SKM-1 (cell line): ENCODE data around the gene PNPLA6.

Source experiments
- DNase-seq: peaks from one replicate; lab custom pipeline; 2025; ENCODE audit not compliant: unreplicated experiment; lab: John Stamatoyannopoulos, UW

PNPLA6 gene

DNA sequence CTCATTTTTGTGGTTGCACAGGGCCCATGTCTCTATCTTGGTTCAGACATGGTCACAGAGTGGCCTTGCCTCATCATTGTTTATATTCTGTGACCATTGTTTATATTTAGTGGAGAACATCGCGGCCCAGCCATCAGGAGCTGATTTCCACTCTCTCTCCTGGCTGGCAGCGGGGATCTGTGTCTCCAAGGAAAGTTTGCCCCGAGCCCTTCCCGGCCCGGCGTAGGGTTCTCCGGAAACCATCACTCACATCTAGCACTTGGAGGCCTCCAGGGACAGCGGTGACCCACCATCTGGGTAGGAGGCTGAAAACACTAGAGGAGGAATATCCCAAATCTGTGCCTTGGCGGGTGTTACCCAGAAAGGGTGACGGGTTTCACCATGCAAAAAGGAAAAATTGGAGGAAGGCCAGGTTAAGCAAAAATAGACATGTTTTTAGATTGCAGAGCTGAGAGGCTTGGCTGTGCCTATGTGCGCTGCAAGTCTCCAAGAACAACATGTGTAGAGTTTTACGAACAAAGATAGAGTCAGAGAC lies 20.3 kb upstream of the PNPLA6 start:
- no peak for DNase-seq

DNA sequence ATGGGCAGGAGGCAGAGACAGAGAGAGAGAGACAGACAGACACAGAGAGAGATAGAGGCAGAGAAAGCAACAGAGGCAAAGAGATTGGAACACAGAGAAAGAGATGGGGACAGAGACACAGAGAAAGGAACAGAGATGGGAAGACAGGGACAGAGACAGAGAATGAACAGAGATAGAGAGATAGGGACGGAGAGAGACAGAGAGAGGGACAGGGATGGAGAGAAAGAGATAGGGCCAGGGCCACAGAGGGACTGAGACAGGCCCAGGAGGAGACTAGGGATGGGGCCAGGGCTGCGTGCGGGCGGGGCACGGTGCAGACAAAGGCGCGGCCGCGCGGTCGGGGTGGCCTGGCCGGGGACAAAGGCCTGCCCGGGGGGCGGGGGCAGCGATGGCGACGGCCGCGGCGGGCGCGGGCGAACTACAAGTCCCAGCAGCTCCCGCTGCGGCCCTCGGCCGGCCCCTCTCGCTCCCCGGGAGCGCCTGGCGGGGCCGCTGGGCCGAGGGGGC lies 19.8 kb upstream of the PNPLA6 start, which contains the start of gene ZNF358:
ZNF358 (plus strand) TSS at position 459 of the 507 bp plus-strand sequence. CDS start 3,140 bp downstream, outside the sequence.
- no peak for DNase-seq

DNA sequence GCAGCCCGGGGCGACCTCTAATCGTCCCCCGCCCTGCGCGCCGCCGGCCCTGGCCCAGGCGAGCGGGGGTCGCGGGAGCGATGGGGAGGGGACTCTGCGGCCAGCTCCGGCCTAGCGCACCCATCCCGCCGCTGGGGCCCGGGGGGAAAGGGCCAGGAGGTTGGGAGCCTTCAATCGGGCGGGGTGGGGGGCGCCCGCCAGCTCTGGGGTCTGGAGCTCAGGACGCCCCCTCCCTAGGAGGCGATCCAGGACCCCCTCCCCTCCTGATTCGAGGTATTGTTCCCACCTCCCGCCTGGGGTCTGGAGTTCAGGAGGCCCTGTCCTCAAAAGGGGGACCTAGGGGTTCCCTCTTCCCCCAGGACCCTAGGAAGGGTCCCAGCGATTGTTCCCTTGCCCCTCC lies 19.2 kb upstream of the PNPLA6 start:
- DNase-seq, result no peak

DNA sequence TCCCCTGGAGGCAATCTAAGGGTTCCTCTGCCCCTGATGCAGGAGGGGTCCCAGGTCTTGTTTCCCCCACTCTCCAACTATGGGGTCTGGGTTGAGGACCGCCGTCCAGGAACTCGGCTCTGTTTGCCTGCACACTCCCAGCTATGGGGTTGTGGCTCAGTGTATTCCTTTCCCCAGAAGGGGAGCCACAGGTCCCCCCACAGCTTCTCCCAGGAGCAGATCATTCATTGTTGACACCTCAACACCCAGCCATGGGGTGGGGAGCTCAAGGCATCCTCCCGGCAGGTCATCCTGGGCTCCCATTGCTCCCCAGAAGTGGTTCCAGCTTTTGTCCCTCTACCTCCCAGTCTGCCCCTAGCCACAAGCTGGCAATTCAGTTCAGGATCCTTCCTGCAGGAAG lies 18.6 kb upstream of the PNPLA6 start:
- DNase-seq, result no peak

DNA sequence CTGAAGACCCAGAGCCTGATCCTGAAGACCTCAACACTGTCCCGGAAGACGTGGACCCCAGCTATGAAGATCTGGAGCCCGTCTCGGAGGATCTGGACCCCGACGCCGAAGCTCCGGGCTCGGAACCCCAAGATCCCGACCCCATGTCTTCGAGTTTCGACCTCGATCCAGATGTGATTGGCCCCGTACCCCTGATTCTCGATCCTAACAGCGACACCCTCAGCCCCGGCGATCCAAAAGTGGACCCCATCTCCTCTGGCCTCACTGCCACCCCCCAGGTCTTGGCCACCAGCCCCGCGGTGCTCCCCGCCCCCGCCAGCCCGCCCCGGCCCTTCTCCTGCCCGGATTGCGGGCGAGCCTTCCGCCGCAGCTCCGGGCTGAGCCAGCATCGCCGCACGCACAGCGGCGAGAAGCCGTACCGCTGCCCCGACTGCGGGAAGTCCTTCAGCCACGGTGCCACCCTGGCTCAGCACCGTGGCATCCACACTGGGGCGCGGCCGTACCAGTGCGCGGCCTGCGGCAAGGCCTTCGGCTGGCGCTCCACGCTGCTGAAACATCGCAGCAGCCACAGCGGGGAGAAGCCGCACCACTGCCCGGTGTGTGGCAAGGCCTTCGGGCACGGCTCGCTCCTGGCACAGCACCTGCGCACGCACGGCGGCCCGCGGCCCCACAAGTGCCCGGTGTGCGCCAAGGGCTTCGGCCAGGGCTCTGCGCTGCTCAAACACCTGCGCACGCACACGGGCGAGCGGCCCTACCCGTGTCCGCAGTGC lies 16.0 kb upstream of the PNPLA6 start:
- no peak for DNase-seq

DNA sequence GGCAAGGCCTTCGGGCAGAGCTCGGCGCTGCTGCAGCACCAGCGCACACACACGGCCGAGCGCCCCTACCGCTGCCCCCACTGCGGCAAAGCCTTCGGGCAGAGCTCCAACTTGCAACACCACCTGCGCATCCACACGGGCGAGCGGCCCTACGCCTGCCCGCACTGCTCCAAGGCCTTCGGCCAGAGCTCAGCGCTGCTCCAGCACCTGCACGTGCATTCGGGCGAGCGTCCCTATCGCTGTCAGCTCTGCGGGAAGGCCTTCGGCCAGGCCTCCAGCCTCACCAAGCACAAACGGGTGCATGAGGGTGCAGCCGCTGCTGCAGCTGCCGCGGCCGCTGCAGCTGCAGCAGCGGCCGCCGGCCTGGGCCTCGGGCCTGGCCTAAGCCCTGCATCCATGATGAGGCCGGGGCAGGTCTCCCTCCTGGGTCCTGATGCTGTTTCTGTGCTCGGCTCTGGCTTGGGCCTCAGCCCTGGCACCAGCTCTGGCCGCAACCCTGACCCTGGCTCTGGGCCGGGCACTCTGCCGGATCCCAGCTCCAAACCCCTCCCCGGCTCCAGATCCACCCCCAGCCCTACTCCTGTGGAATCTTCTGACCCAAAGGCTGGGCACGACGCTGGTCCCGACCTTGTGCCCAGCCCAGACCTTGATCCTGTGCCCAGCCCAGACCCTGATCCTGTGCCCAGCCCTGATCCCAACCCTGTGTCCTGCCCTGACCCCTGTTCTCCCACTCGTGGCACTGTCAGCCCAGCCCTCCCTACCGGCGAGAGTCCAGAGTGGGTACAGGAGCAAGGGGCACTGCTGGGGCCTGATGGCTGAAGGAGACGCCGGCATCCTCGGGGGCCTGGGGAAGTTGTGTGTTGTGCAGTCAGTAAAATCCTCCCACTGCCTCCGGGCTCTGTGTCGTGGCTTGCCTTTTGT lies 15.1 kb upstream of the PNPLA6 start:
- no peak for DNase-seq

DNA sequence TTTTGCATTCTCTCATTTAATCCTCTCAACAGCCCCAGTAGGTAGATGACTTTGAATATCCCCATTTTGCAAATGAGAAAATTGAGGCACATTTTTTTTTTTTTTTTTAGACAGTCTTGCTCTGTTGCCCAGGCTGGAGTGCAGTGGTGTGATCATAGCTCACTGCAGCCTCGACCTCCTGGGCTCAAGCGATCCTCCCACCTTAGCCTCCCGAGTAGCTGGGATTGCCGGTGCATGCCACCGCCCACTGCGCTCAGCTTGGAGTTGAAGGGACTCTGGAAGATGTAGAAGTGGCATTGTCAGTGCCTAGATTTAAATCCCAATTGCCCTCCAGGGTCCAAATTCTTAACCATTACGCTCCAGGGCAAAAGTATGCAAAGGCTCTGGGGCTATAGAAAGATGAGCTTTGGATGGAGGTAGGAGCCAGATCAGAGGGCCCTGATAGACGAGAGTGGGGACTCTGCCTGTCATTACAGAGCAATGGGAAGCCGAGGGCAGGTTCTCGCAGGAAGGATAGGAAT lies 13.9 kb upstream of the PNPLA6 start:
- no peak for DNase-seq

DNA sequence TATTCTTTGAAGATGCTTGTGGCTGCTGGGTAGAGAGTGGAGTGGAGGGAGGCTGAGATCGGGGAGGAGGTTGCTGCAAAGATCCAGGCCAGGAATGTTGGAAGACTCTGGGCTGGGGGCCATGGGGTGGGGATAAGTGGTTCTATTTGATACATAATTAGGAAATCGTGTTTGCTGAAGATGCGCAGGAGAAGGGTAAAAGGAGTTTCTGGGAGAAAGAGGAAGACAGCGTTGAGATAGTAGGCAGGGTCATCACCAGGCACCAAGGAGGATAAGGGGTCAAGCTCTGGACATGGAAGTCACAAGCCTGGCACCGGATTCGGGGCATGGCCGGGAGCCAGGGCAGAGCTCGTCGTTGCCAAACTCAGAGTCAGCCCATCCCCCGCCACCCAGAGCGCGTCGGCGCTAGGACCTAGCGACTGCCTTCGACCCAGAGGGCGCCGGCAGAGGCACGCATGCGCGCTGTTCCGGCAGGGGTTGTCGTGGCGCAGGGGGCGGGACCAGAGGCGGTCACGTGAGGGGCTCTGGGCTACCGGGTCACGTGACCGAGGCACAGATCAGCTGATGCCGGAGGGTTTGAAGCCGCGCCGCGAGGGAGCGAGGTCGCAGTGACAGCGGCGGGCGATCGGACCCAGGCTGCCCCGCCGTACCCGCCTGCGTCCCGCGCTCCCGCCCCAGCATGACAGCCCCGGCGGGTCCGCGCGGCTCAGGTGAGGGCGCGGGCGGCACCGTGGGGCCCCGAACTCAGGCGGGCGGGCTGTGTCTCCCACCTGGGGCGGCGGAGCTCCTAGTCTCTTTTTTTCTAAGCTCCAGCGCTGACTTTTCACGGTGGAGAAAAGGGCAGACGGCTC lies 13.2 kb upstream of the PNPLA6 start, which contains the start of gene MCOLN1:
MCOLN1 (plus strand) TSS at position 553 of the 851 bp plus-strand sequence; CDS start at position 680, 127 bp downstream.
- DNase-seq, result peak; percentile 92

DNA sequence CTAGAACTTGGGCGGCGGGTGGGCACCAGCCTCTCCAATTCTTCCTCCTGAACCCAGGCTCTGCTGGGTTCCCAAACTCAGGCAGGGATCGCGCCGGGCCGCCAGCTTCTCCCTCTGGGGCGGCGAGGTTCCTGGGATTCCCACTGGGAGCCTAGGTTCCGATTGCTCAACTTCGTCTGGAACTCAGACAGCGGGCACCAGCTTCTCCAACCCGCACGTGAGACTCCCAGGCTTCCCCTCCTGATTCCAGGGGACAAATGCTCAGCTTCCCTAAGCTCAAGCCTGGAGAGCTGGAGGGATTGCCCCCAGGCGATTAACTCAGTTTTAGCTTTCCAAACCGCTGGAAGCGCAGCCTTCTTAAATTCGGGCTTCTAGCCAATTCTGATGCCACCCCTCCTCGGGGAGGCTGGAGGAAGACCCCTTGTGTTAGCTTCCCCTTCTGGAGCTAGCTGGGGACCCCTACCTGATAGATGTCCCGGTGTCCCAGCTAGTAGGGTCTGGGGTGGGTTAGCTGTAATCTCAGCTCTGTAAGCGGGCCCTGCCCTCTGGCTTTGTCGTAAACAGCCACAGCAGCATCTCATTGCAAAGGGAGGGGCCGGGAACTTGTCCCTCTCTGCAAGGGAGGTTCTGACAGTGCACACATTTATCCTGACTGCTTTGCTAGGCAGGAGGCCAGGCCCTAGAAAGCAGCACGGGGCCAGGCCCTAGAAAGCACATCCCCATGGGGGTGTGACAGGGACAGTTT lies 12.4 kb upstream of the PNPLA6 start:
- no peak for DNase-seq

DNA sequence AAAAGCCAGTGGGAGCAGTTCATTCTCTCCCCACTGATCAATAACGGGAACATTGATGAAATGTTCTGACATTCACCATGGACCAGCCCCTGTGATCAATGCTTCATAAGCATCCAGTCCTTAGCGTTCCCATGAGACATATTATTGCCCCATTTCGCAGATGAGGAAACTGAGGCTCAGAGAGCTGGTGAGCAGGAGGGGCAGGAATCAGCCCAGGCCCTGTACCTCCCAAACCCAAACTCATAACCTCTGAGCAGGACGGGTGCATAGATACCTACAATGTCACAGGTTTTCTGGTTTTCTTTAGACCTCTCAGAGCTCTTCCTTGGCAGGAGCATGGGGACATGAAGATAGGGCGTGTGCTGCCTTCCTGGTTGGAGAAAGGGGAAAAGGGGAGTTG lies 11.0 kb upstream of the PNPLA6 start:
- no peak for DNase-seq

DNA sequence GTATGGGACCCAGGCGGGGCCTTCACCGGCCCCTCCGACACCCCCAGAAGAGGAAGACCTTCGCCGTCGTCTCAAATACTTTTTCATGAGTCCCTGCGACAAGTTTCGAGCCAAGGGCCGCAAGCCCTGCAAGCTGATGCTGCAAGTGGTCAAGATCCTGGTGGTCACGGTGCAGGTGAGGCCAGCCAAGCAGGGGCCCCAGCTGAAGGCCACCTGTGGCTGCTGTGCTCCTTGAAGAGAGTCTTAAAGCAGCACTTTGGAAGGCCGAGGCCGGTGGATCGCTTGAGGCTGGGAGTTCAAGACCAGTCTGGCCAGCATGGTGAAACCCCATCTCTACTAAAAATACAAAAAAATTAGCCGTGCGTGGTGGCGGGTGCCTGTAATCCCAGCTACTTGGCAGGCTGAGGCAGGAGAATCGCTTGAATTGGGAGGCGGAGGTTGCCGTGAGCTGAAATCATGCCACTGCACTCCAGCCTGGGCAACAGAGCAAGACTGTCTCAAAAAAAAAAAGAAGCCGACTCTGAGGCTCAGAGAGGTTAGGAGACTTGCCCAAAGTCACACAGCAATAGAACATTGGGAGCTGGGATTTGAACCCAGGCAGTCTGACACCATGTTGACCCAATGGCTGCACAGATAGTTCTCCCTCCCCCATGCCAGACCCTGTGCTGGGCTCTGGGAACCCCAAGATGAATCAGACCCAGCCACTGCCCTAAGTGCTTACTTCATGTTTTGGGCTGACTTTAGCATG lies 10.4 kb upstream of the PNPLA6 start:
- no peak for DNase-seq

DNA sequence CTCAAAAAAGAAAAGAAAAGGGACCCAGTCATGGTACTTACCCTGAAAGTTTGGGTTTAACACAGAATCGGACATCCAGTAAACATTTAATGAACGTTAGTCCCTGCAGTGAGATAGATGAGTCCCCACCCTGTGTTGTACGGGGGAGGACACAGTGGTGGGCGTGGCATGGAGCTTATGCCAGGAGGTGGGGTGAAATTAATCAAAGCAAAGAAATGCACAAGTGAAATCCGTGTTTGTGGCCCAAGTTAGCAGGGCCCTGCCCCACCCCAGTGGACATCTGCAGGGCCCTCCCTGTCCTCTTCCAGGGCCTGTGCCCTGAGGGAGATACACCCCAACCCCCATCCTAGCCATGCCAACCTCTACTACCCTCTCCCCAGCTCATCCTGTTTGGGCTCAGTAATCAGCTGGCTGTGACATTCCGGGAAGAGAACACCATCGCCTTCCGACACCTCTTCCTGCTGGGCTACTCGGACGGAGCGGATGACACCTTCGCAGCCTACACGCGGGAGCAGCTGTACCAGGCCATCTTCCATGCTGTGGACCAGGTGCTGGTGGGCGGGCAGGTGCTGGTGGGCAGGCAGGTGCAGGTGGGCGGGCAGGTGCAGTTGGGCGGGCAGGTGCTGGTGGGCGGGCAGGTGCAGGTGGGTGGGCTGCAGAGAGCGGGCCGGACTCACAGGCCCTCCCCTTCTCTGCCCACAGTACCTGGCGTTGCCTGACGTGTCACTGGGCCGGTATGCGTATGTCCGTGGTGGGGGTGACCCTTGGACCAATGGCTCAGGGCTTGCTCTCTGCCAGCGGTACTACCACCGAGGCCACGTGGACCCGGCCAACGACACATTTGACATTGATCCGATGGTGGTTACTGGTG lies 9.2 kb upstream of the PNPLA6 start:
- no peak for DNase-seq

DNA sequence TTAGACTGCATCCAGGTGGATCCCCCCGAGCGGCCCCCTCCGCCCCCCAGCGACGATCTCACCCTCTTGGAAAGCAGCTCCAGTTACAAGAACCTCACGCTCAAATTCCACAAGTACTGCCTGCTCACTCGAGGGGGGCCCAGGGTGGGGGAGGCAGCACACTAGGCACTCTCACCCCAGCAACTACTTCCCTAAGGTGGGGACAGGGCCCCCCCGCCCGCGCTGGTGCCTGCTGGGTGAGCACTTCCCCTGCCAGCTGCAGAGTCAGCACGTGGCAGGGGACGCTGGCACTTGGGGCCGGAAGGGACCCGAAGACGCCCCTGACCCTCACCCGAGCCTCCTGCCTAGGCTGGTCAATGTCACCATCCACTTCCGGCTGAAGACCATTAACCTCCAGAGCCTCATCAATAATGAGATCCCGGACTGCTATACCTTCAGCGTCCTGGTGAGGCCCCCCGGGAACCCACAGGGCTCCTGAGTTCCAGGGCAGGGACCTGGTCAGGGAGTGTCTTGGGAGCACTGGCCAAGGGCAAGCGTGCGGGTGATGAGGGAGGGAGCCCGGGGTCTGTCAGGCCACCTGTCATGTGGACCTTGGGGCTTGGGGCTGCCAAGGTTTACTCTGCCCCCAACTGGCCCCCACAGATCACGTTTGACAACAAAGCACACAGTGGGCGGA lies 7.9 kb upstream of the PNPLA6 start:
- no peak for DNase-seq

DNA sequence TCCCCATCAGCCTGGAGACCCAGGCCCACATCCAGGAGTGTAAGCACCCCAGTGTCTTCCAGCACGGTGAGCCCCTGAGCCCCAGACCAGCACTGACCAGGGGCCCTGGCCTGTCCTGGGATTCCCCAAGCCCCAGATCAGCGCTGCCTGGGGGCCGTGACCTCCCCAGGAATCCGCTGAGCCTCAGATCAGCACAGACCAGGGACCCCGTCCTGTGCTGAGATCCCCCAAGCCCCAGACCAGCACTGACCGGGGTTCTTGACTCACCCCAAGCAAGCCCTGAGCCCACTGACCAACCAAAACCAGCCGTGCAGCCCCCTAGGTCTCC lies 7.4 kb upstream of the PNPLA6 start:
- DNase-seq, result no peak

DNA sequence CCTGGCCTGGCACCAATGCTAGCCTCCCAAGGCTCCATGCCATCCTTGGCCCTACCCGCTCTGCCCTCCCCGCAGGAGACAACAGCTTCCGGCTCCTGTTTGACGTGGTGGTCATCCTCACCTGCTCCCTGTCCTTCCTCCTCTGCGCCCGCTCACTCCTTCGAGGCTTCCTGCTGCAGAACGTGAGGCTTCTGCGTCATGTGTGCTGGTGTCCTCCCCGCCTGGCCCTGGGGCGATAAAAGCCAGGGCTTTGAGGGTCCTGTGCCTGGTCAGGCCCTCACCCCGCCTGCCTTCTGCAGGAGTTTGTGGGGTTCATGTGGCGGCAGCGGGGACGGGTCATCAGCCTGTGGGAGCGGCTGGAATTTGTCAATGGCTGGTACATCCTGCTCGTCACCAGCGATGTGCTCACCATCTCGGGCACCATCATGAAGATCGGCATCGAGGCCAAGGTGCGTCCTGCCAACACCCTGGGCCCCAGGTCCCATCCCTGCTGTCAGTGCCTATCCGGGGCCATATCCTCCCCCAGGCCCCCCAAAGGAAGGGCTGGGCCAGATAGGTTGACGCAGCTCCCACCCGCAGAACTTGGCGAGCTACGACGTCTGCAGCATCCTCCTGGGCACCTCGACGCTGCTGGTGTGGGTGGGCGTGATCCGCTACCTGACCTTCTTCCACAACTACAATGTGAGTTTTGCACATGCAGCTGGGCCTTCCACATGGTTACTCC lies 6.8 kb upstream of the PNPLA6 start:
- DNase-seq, result no peak

DNA sequence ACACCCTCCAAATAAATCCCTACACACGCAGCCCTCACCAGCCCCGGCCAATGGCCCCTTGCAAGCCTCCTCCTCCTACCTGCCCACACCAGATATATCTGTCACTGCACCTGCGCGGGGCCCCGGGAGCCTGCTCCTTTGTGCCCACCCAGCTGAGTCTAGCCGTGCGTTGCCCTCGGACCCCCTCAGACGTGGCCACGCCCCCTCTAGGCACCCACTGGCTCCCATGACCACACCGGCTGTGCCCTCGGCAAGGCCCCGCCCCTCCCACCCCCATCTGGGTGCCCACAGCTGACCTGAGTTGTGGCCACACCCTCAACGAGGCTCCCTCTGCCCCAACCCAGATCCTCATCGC lies 6.3 kb upstream of the PNPLA6 start:
- no peak for DNase-seq
